Measurements from ENCODE around the gene KLHL14. TPM values are rescaled to one million over a fixed set of nuclear protein-coding genes. Genes with fewer than 3 reads are reported as not detected.

Gene KLHL14
- total RNA-seq, 2 experiments from 2014 or later = 0.57 to 2.8 TPM

DNA sequence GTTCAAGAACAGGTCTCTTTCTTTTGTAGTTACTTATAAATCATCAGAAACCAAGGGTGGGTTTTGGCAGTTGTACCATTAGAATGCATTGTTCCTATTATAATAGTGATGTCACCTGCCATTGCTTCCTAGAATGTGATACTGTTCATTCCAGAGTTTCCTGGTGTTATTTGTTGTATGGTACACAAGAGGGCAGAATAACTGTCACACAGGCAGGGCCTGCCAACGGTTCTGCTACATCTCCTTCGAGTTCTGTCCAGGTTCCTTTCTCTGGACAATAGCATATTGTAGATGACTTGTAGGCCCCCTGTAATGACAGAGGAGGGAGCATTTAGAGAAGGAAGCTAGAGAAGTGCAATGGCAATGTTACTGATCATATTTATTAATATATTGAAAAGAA, 98.3 kb downstream of the KLHL14 start:
- H4K20me1 ChIP-seq (ENCODE audit: insufficient read depth, low read length) = no peaks in the 10 kb centered on the region
- no peaks in the 10 kb centered on the region for H3K36me3 ChIP-seq (ENCODE audit: insufficient read depth, low read length)
- no peak overlapping the region for H3K4me2 ChIP-seq (ENCODE audit: low read length)
- no TSS peak for BruUV-seq (replicated peaks)
- POLR2A ChIA-PET = no interaction called here
- H2AFZ ChIP-seq (ENCODE audit: low read length) = peak overlapping the region; percentile 46; the same call in 1 of the 2 replicates
- TF ChIP-seq EZH2phosphoT487 (IDR thresholded peaks at IDR 0.05; ENCODE audit: borderline replicate concordance, low read depth, low read length) = no peak
- TF ChIP-seq, protein P1, sequence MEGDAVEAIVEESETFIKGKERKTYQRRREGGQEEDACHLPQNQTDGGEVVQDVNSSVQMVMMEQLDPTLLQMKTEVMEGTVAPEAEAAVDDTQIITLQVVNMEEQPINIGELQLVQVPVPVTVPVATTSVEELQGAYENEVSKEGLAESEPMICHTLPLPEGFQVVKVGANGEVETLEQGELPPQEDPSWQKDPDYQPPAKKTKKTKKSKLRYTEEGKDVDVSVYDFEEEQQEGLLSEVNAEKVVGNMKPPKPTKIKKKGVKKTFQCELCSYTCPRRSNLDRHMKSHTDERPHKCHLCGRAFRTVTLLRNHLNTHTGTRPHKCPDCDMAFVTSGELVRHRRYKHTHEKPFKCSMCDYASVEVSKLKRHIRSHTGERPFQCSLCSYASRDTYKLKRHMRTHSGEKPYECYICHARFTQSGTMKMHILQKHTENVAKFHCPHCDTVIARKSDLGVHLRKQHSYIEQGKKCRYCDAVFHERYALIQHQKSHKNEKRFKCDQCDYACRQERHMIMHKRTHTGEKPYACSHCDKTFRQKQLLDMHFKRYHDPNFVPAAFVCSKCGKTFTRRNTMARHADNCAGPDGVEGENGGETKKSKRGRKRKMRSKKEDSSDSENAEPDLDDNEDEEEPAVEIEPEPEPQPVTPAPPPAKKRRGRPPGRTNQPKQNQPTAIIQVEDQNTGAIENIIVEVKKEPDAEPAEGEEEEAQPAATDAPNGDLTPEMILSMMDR (conservative IDR thresholded peaks at IDR 0.05; ENCODE audit: low read length) = peak; percentile 58
- H3K9me3 ChIP-seq (ENCODE audit: low read length) = no peaks in the 10 kb centered on the region
- peaks cover 13% of the 10 kb centered on the region for H3K4me1 ChIP-seq (ENCODE audit: insufficient read depth, low read length, poor library complexity, severe bottlenecking)
- intact Hi-C loops (cut with micrococcal nuclease; ENCODE audit: unreplicated experiment) = no loop called here
- H3K79me2 ChIP-seq (ENCODE audit: insufficient read depth, low read depth, low read length) = no peaks in the 10 kb centered on the region
- peak; percentile 25 for DNase-seq (ENCODE audit: low spot score)
- no peaks in the 10 kb centered on the region for H3K9me2 ChIP-seq (ENCODE audit: insufficient read depth, low read length)
- no peak overlapping the region for H3K4me3 ChIP-seq (ENCODE audit: low read depth, low read length, poor library complexity, severe bottlenecking)
- CTCF ChIA-PET (ENCODE audit: unreplicated experiment) = interaction anchor here (0.6 kb wide), 1 partner anchor 59 kb away, joined by 3 read pairs; no protein-coding TSS in a partner anchor
- no peak overlapping the region for H3K27ac ChIP-seq (ENCODE audit: low read depth, low read length, poor library complexity, severe bottlenecking)

DNA sequence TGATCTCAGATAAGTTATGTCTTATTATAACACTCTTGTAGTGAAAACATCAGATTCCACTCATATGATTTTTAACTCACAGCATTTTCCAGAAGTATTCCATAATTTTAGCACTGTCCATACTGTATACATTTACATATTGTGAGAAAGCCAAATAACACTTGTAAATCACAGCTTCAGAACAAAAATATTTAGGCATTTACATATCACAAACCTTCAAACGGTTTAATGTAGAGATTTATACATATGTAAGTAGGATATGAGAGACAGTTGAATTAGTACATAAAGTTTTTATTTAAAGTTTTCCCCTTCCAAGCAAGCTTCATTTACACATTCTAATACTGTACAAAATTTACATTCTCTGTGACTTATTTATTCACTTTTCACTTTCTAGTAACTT, 100.4 kb downstream of the KLHL14 start:
- H3K4me2 ChIP-seq (ENCODE audit: low read length) = no peak overlapping the region
- ChIA-PET POLR2A (no interaction called here), CTCF (ENCODE audit: unreplicated experiment) (no interaction called here)
- H3K4me1 ChIP-seq (ENCODE audit: insufficient read depth, low read length, poor library complexity, severe bottlenecking) = peaks cover 13% of the 10 kb centered on the region
- no peak for TF ChIP-seq EZH2phosphoT487 (IDR thresholded peaks at IDR 0.05; ENCODE audit: borderline replicate concordance, low read depth, low read length)
- TF ChIP-seq, protein P1 (conservative IDR thresholded peaks at IDR 0.05; ENCODE audit: low read length) = no peak
- no peaks in the 10 kb centered on the region for H4K20me1 ChIP-seq (ENCODE audit: insufficient read depth, low read length)
- no peak overlapping the region for H2AFZ ChIP-seq (ENCODE audit: low read length)
- no TSS peak for BruUV-seq (replicated peaks)
- H3K79me2 ChIP-seq (ENCODE audit: insufficient read depth, low read depth, low read length) = no peaks in the 10 kb centered on the region
- DNase-seq (ENCODE audit: low spot score) = no peak
- H3K4me3 ChIP-seq (ENCODE audit: low read depth, low read length, poor library complexity, severe bottlenecking) = no peak overlapping the region
- no peak overlapping the region for H3K27ac ChIP-seq (ENCODE audit: low read depth, low read length, poor library complexity, severe bottlenecking)
- no peaks in the 10 kb centered on the region for H3K9me3 ChIP-seq (ENCODE audit: low read length)
- no peaks in the 10 kb centered on the region for H3K9me2 ChIP-seq (ENCODE audit: insufficient read depth, low read length)
- H3K36me3 ChIP-seq (ENCODE audit: insufficient read depth, low read length) = no peaks in the 10 kb centered on the region
- intact Hi-C loops (cut with micrococcal nuclease; ENCODE audit: unreplicated experiment) = no loop called here

DNA sequence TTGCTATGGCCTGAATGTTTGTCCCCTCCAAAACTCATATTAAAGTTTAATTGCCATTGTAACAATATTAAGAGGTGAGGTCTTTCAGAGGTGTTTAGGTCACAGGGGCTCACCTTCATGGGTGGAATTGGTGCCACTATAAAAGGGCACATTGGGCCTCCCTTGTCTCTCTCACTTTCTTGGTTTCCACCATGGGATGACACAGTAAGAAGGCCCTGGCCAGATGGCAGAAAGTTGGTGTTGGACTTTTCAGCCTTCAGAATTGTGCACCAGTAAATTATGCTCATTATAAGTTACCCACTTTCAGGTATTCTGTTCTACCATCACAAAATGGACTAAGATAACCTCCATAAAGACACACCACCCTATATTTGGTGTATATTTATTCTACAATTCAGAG, 102.1 kb downstream of the KLHL14 start:
- Histone ChIP-seq H3K36me3 (ENCODE audit: insufficient read depth, low read length) (no peaks in the 10 kb centered on the region), H3K4me1 (ENCODE audit: insufficient read depth, low read length, poor library complexity, severe bottlenecking) (peaks cover 10% of the 10 kb centered on the region), H4K20me1 (ENCODE audit: insufficient read depth, low read length) (no peaks in the 10 kb centered on the region), H3K4me2 (ENCODE audit: low read length) (no peak overlapping the region), H3K4me3 (ENCODE audit: low read depth, low read length, poor library complexity, severe bottlenecking) (no peak overlapping the region), H3K27ac (ENCODE audit: low read depth, low read length, poor library complexity, severe bottlenecking) (no peak overlapping the region), H3K9me3 (ENCODE audit: low read length) (no peaks in the 10 kb centered on the region), H2AFZ (ENCODE audit: low read length) (no peak overlapping the region), H3K79me2 (ENCODE audit: insufficient read depth, low read depth, low read length) (no peaks in the 10 kb centered on the region), H3K9me2 (ENCODE audit: insufficient read depth, low read length) (no peaks in the 10 kb centered on the region)
- no peak for DNase-seq (ENCODE audit: low spot score)
- POLR2A ChIA-PET = no interaction called here
- intact Hi-C loops (cut with micrococcal nuclease; ENCODE audit: unreplicated experiment) = no loop called here
- no TSS peak for BruUV-seq (replicated peaks)
- CTCF ChIA-PET (ENCODE audit: unreplicated experiment) = no interaction called here
- TF ChIP-seq, protein P1 (conservative IDR thresholded peaks at IDR 0.05; ENCODE audit: low read length) = no peak
- no peak for TF ChIP-seq EZH2phosphoT487 (IDR thresholded peaks at IDR 0.05; ENCODE audit: borderline replicate concordance, low read depth, low read length)

Data from OCI-LY7 (cell line).